Naive thymus-derived CD4-positive, alpha-beta T cell (primary cell): ENCODE data around the gene ST6GALNAC4. TPM values are rescaled to one million over a fixed set of nuclear protein-coding genes. Genes with fewer than 3 reads are reported as not detected.

Experiments used
- ATAC-seq: fragments of 150-1000 bp; cut with Tn5 transposase; 2 replicates; pipeline ENCODE4 v1.10.0; 2021; ENCODE audit warnings: mild to moderate bottlenecking, moderate library complexity
- CTCF ChIA-PET: fragments of 350-600 bp; sonication (Branson Sonifier 250); formaldehyde crosslinking; loops from one replicate; lab custom pipeline; 2021; ENCODE audit warnings: antibody characterized with exemption; lab: Charles Lee
- POLR2A ChIA-PET: fragments of 350-600 bp; sonication (Branson Sonifier 250); formaldehyde crosslinking; loops from one replicate; lab custom pipeline; 2021; ENCODE audit warnings: antibody characterized with exemption, inconsistent platforms; lab: Charles Lee
- DNase-seq, 9 donors: peaks; one replicate each; pipeline versions ENCODE4 v3.0.0 to v3.0.0-alpha.2; 2020 to 2022; ENCODE audit warnings: mixed read lengths in 1 of 9
- H3K27ac ChIP-seq: one replicate; pipeline ENCODE4 v1.7.0; 2013; ENCODE audit warnings: mild to moderate bottlenecking, low read depth, low read length, moderate library complexity
- H3K27me3 ChIP-seq, 2 donors: one replicate each; pipeline ENCODE4 v1.7.0; 2013; ENCODE audit warnings: low read length in 2 of 2, mild to moderate bottlenecking in 2 of 2, moderate library complexity in 2 of 2; ENCODE audit not compliant: control insufficient read depth in 2 of 2, insufficient read depth in 2 of 2
- H3K36me3 ChIP-seq, 3 experiments: 1 replicate in 2 of 3; 2 replicates in 1 of 3; pipeline ENCODE4 v1.7.0; 2013; ENCODE audit warnings: low read length in 3 of 3, mild to moderate bottlenecking in 3 of 3, moderate library complexity in 1 of 3; ENCODE audit not compliant: insufficient read depth in 3 of 3, control insufficient read depth in 2 of 3
- H3K4me1 ChIP-seq, 2 donors: one replicate each; pipeline ENCODE4 v1.7.0; 2013; ENCODE audit warnings: low read length in 2 of 2, mild to moderate bottlenecking in 2 of 2, moderate library complexity in 1 of 2; ENCODE audit not compliant: control insufficient read depth in 2 of 2, insufficient read depth in 2 of 2
- H3K4me3 ChIP-seq: 2 replicates; pipeline ENCODE4 v1.7.0; 2013; ENCODE audit warnings: mild to moderate bottlenecking, low read length
- H3K9me3 ChIP-seq, 3 experiments: 1 replicate in 2 of 3; 2 replicates in 1 of 3; pipeline ENCODE4 v1.7.0; 2013; ENCODE audit warnings: low read length in 3 of 3; ENCODE audit not compliant: control insufficient read depth in 2 of 3
- H3K27ac Mint-ChIP-seq, 9 donors: one replicate each; pipeline ENCODE4 v1.8.0; 2020 to 2022; ENCODE audit warnings: mixed read lengths in 9 of 9, mild to moderate bottlenecking in 8 of 9, moderate library complexity in 5 of 9, inconsistent platforms in 2 of 9
- H3K27me3 Mint-ChIP-seq, 5 donors: one replicate each; pipeline ENCODE4 v1.8.0; 2021 to 2022; ENCODE audit warnings: mixed read lengths in 5 of 5, mild to moderate bottlenecking in 1 of 5
- H3K36me3 Mint-ChIP-seq, 5 donors: one replicate each; pipeline ENCODE4 v1.8.0; 2020 to 2022; ENCODE audit warnings: mixed read lengths in 5 of 5, mild to moderate bottlenecking in 3 of 5, inconsistent platforms in 1 of 5
- H3K4me1 Mint-ChIP-seq, 7 donors: one replicate each; pipeline ENCODE4 v1.8.0; 2020 to 2022; ENCODE audit warnings: mixed read lengths in 7 of 7, mild to moderate bottlenecking in 3 of 7, inconsistent platforms in 1 of 7
- H3K4me3 Mint-ChIP-seq, 10 donors: one replicate each; pipeline ENCODE4 v1.8.0; 2020 to 2022; ENCODE audit warnings: mild to moderate bottlenecking in 10 of 10, mixed read lengths in 10 of 10, moderate library complexity in 6 of 10, inconsistent platforms in 2 of 10
- H3K9me3 Mint-ChIP-seq, 11 donors: one replicate each; pipeline ENCODE4 v1.8.0; 2020 to 2022; ENCODE audit warnings: mixed read lengths in 11 of 11, mild to moderate bottlenecking in 4 of 11, inconsistent platforms in 1 of 11, moderate library complexity in 1 of 11
- intact Hi-C, 2 donors: fragments of 100-400 bp; cut with micrococcal nuclease; formaldehyde crosslinking; loops; one replicate each; pipeline ENCODE4 v1.15.1; 2023
- polyA plus RNA-seq, 2 donors: library from polyadenylated mRNA; unstranded; fragments of 300-500 nt; fragmentation: Illumina TruSeq; gene quantifications; one replicate each; pipeline ENCODE4 v1.2.3, GENCODE V29; 2021
- total RNA-seq, 6 experiments: library from RNA in 5 of 6; stranded (reverse) in 5 of 6; gene quantifications; 1 replicate in 5 of 6; 2 replicates in 1 of 6; pipeline ENCODE4 v1.2.3 and lab custom pipeline; 2021 to 2026

The ST6GALNAC4 gene
- total and polyA plus RNA-seq, 7 experiments from 2014 or later, result 20.0 to 51.0 (median 31.2) TPM

- H3K27ac Mint-ChIP-seq, result peak overlapping the region in 8 of 9 donors; percentile 90 to 98 (median 94)
- no peaks in the 10 kb centered on the region for H3K27me3 Mint-ChIP-seq
- intact Hi-C loops, result loop anchor here (1.0 to 5.0 kb wide), 2 partner anchors 9 to 134 kb away; no protein-coding TSS in a partner anchor
- Histone ChIP-seq H3K4me1 (peaks cover 86 to 94% of the 10 kb centered on the region in 2 donors), H3K9me3 (no peaks in the 10 kb centered on the region), H3K4me3 (no peak overlapping the region), H3K27me3 (no peaks in the 10 kb centered on the region), H3K27ac (peak overlapping the region; percentile 84), H3K36me3 (peaks cover 0 to 47% (median 13%) of the 10 kb centered on the region in 3 experiments)
- ChIA-PET POLR2A (interaction anchor here (1.4 to 61.3 kb wide), 4 partner anchors 8 to 67 kb away, joined by 4 to 1719 read pairs (median 1615); partner anchors contain the start of genes DPM2 and EEIG1), CTCF (interaction anchor here (1.2 to 13.2 kb wide), 3 partner anchors 15 to 73 kb away, joined by 3 to 253 read pairs (median 55); no protein-coding TSS in a partner anchor)
- ATAC-seq (no peak), DNase-seq (no peak)
- H3K4me3 Mint-ChIP-seq, result peak overlapping the region; percentile 21 to 98 (median 82)
- peaks cover 0 to 3% (median 0%) of the 10 kb centered on the region in 11 donors for H3K9me3 Mint-ChIP-seq
- H3K36me3 Mint-ChIP-seq, result peaks cover 4 to 47% (median 30%) of the 10 kb centered on the region in 5 donors
- peaks cover 76 to 97% (median 93%) of the 10 kb centered on the region in 7 donors for H3K4me1 Mint-ChIP-seq
These were observed 41.9 kb upstream of the ST6GALNAC4 start for GRCh38 chr9:127958728-127959127.

- peaks cover 0 to 34% (median 14%) of the 10 kb centered on the region in 5 donors for H3K36me3 Mint-ChIP-seq
- H3K27me3 Mint-ChIP-seq, result no peaks in the 10 kb centered on the region
- ATAC-seq (peak; percentile 93), DNase-seq (peak in 8 of 9 donors; percentile 64 to 86 (median 70))
- peaks cover 0 to 3% (median 0%) of the 10 kb centered on the region in 11 donors for H3K9me3 Mint-ChIP-seq
- H3K27ac Mint-ChIP-seq, result peak overlapping the region; percentile 66 to 98 (median 93)
- CTCF ChIA-PET, result interaction anchor here (0.6 to 13.2 kb wide), 19 partner anchors 9 to 170 kb away, joined by 3 to 253 read pairs (median 4); partner anchors contain the start of gene CDK9
- POLR2A ChIA-PET, result interaction anchor here (0.9 to 61.3 kb wide), 9 partner anchors 8 to 171 kb away, joined by 3 to 1719 read pairs (median 8); partner anchors contain the start of genes EEIG1, NAIF1 and SLC25A25
- peak overlapping the region; percentile 74 to 92 (median 82) for H3K4me3 Mint-ChIP-seq
- H3K9me3 ChIP-seq, result no peaks in the 10 kb centered on the region
- peaks cover 65 to 96% (median 84%) of the 10 kb centered on the region in 7 donors for H3K4me1 Mint-ChIP-seq
- H3K36me3 ChIP-seq, result peaks cover under 1 to 45% (median 4%) of the 10 kb centered on the region in 3 experiments
- H3K4me1 ChIP-seq, result peaks cover 72 to 91% of the 10 kb centered on the region in 2 donors
- H3K4me3 ChIP-seq, result peak overlapping the region; percentile 41
- H3K27ac ChIP-seq, result peak overlapping the region; percentile 84
- no peaks in the 10 kb centered on the region for H3K27me3 ChIP-seq
- intact Hi-C loops, result loop anchor here (1.0 to 5.0 kb wide), 9 partner anchors 10 to 162 kb away; no protein-coding TSS in a partner anchor
These were observed 38.6 kb upstream of the ST6GALNAC4 start for GRCh38 chr9:127955294-127956015.

- ChIA-PET POLR2A (interaction anchor here (0.9 to 61.3 kb wide), 10 partner anchors 11 to 171 kb away, joined by 3 to 1719 read pairs (median 6); partner anchors contain the start of genes EEIG1, NAIF1 and SLC25A25), CTCF (interaction anchor here (0.7 to 13.2 kb wide), 16 partner anchors 10 to 145 kb away, joined by 3 to 253 read pairs (median 5); no protein-coding TSS in a partner anchor)
- peak overlapping the region in 8 of 9 donors; percentile 82 to 98 (median 94) for H3K27ac Mint-ChIP-seq
- H3K27me3 Mint-ChIP-seq, result no peaks in the 10 kb centered on the region
- no peaks in the 10 kb centered on the region for H3K27me3 ChIP-seq
- intact Hi-C loops, result loop anchor here (1.0 to 5.0 kb wide), 9 partner anchors 10 to 162 kb away; no protein-coding TSS in a partner anchor
- H3K4me3 Mint-ChIP-seq, result peak overlapping the region in 9 of 10 donors; percentile 74 to 92 (median 82)
- peaks cover 0 to 32% (median 16%) of the 10 kb centered on the region in 5 donors for H3K36me3 Mint-ChIP-seq
- peak overlapping the region; percentile 84 for H3K27ac ChIP-seq
- H3K9me3 ChIP-seq, result no peaks in the 10 kb centered on the region
- ATAC-seq (no peak), DNase-seq (no peak)
- H3K4me1 Mint-ChIP-seq, result peaks cover 63 to 96% (median 84%) of the 10 kb centered on the region in 7 donors
- peaks cover 6 to 45% (median 9%) of the 10 kb centered on the region in 3 experiments for H3K36me3 ChIP-seq
- peaks cover 67 to 91% of the 10 kb centered on the region in 2 donors for H3K4me1 ChIP-seq
- H3K9me3 Mint-ChIP-seq, result peaks cover 0 to under 1% (median 0%) of the 10 kb centered on the region in 11 donors
- H3K4me3 ChIP-seq, result peak overlapping the region; percentile 41
These were observed 38.0 kb upstream of the ST6GALNAC4 start for GRCh38 chr9:127954831-127955293.

GRCh38 chr9:127953768-127954505, 37.1 kb upstream of the ST6GALNAC4 start:
- POLR2A ChIA-PET, result interaction anchor here (0.6 to 61.3 kb wide), 8 partner anchors 10 to 577 kb away, joined by 3 to 1719 read pairs (median 7); partner anchors contain the start of gene EEIG1
- Mint-ChIP-seq H3K9me3 (no peaks in the 10 kb centered on the region), H3K27me3 (no peaks in the 10 kb centered on the region), H3K36me3 (peaks cover 0 to 23% (median 17%) of the 10 kb centered on the region in 5 donors), H3K4me1 (peaks cover 56 to 95% (median 75%) of the 10 kb centered on the region in 7 donors), H3K4me3 (peak overlapping the region; percentile 14 to 92 (median 82)), H3K27ac (peak overlapping the region; percentile 62 to 98 (median 93))
- peak in 1 of 9 donors; percentile 46 for DNase-seq
- intact Hi-C loops, result loop anchor here (2.0 kb wide), 2 partner anchors 17 to 73 kb away; no protein-coding TSS in a partner anchor
- CTCF ChIA-PET, result interaction anchor here (1.0 to 13.2 kb wide), 7 partner anchors 11 to 146 kb away, joined by 3 to 253 read pairs (median 5); no protein-coding TSS in a partner anchor
- Histone ChIP-seq H3K4me1 (peaks cover 65 to 89% of the 10 kb centered on the region in 2 donors), H3K9me3 (no peaks in the 10 kb centered on the region), H3K27me3 (no peaks in the 10 kb centered on the region), H3K36me3 (peaks cover 10 to 52% (median 12%) of the 10 kb centered on the region in 3 experiments), H3K4me3 (no peak overlapping the region), H3K27ac (peak overlapping the region; percentile 84)
- ATAC-seq, result peak; percentile 36

- H3K4me1 Mint-ChIP-seq, result peaks cover 51 to 93% (median 75%) of the 10 kb centered on the region in 7 donors
- H3K4me1 ChIP-seq, result peaks cover 57 to 87% of the 10 kb centered on the region in 2 donors
These were observed 36.3 kb upstream of the ST6GALNAC4 start for GRCh38 chr9:127953154-127953553.

More at GRCh38 chr9:127953154-127953553, 36.3 kb upstream of the ST6GALNAC4 start:
- POLR2A ChIA-PET, result interaction anchor here (1.0 to 61.3 kb wide), 7 partner anchors 9 to 82 kb away, joined by 3 to 1719 read pairs (median 3); partner anchors contain the start of gene EEIG1
- Mint-ChIP-seq H3K36me3 (peaks cover 0 to 25% (median 17%) of the 10 kb centered on the region in 5 donors), H3K27ac (peak overlapping the region in 8 of 9 donors; percentile 32 to 98 (median 94)), H3K27me3 (no peaks in the 10 kb centered on the region), H3K4me3 (peak overlapping the region in 9 of 10 donors; percentile 74 to 92 (median 82)), H3K9me3 (no peaks in the 10 kb centered on the region)
- intact Hi-C loops, result no loop called here
- DNase-seq, result no peak
- H3K36me3 ChIP-seq, result peaks cover 10 to 59% (median 18%) of the 10 kb centered on the region in 3 experiments
- ATAC-seq, result no peak
- no peaks in the 10 kb centered on the region for H3K9me3 ChIP-seq
- H3K27me3 ChIP-seq, result no peaks in the 10 kb centered on the region
- no peak overlapping the region for H3K4me3 ChIP-seq
- CTCF ChIA-PET, result interaction anchor here (1.0 to 13.2 kb wide), 3 partner anchors 10 to 79 kb away, joined by 4 to 253 read pairs (median 37); no protein-coding TSS in a partner anchor
- H3K27ac ChIP-seq, result peak overlapping the region; percentile 84
